Activated CD4-positive, alpha-beta T cell treated with anti-CD3 and anti-CD28 coated beads, Interleukin-2, amount 50 U/mL, for 48 hours (primary cell): Measurements from ENCODE around the gene NAPB.

Source experiments
- DNase-seq, 2 experiments: peaks; one replicate each; pipeline ENCODE4 v3.0.0-alpha.2; 2020

Gene NAPB

DNA sequence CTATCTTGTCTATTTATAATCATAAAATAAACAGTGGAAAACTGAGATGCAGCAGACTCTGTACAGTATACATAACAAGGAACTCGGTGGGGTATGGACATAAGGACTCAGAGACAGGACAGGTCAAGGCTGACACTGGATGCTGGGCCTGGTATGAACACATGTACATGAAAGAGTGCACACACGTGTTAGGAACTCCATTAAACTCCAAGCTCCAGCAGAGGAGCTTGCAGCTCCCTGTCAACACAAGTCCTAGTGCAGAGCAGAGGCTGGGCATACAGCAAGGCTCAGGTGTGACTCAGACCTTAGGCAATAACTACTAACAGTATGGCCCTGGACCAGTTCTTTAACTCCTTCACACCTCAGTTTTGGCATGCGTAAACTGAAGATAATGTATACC is 17.1 kb downstream of the NAPB start:
- DNase-seq = no peak

DNA sequence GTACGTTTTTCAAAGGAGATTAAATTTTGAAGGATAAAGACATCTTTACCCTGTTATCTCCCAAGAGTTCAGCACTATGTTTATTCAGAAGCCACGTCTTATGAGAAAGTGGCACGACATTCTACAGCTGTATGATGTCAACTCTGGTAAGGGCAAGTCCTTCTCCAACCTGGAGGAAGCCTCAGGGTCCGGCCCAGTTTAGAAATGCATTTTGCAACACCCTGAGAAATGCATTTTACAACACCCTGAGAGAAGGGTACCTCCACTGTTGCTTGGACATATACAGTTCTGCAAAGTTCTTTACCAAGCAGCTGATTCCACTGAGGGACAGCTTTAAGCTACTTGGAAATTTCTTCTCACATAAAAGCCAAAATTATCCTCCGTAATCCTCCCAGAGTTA is 17.5 kb downstream of the NAPB start:
- DNase-seq = no peak

DNA sequence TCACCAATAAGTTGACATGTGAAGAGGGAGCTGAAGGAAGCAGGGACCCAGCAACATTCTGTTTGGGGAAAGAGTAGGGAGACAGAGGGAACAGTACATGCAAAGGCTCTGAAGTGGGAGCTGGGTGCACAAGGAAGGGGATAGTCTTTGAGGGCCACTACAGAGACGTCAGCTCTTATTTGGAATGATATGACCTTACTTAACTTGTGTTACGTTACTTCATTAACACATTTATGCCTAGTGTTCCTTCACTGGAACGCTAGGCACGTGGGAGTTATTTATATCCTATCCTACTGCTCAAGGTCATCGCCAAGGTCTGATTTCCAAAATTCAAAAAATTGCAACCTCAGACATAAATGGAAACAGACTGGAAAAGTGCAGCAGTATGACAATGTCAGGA is 20.2 kb downstream of the NAPB start:
- DNase-seq = no peak

DNA sequence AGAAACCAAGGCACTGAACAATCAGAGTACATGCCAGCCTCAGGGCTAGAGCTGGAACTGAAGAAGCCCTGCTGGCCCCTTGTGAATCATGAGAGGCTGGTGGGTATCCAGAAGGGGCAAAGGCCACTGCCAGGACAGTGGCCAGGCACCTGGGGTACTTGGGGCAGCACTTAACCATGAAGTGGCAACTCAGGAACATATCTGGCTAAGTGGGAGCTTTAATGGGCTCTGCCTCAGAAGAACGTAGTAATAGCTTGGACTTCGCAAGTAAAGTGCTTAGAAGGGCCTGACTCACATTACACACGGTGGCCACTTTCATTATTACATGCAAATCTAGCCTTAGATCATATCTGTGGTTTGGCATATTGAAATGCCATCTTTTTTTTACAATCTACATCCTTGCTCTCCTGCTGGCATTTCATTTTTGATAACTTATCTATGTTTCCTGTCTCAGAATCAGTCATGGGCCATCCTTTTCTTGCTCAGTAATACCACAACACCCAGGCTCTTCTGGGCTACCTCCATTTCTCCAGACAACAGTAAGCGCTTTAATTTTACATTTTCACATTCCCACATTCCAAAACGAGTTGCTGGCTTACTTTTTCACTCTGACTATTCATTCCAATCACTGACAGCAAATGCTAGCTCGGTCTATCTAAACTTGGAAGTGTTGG is 21.6 kb downstream of the NAPB start:
- DNase-seq = no peak

DNA sequence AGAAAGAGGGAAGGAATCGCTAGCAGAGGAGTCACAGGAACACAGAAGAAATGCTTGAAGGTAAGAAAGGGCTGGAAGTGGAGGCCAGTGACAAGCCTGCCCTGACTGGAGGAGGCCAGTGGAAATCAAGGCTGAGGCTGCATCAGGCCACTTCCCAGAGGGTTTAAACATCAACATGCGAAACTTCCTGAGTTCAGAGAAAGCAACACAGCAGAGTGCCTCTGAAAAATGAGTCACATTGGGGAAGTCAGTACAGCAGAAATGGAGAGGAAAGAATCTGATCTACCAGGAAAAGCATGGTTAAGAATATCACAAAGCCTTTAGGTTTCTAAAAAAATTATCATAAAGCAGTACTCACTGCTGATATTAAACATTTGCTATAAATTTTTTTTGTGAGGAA is 23.3 kb downstream of the NAPB start:
- DNase-seq = no peak

DNA sequence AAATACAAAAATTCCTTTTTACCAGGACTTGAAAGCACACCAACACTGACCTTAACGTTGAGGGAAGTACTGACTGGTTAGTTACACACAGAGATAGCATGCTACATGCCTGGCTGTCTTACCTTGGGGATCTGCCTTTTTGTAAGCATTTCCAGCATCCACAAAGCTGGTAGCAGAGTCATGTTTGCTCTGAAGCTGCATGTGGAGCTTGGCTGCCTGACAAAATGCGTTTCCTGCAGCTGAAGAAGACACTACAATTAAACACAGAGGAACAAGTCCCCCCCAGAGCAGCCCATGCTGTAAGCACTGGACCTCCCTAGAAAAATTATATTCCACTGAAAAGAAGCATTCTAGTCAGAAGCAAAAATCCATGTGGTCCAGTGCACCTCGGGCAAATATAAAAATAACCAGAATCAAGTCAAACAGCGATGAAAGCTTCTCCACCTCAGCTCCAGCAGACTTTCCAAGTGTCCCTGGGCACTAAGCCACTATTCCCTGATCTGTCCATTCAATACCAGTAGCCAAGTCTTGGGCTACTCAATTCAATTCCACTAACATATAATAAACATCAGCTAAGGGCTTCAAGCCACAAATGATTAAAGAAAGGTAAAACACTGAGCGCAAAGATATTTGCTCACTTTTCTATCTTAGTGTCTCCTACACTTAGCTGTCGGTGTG is 24.2 kb downstream of the NAPB start:
- DNase-seq = no peak

DNA sequence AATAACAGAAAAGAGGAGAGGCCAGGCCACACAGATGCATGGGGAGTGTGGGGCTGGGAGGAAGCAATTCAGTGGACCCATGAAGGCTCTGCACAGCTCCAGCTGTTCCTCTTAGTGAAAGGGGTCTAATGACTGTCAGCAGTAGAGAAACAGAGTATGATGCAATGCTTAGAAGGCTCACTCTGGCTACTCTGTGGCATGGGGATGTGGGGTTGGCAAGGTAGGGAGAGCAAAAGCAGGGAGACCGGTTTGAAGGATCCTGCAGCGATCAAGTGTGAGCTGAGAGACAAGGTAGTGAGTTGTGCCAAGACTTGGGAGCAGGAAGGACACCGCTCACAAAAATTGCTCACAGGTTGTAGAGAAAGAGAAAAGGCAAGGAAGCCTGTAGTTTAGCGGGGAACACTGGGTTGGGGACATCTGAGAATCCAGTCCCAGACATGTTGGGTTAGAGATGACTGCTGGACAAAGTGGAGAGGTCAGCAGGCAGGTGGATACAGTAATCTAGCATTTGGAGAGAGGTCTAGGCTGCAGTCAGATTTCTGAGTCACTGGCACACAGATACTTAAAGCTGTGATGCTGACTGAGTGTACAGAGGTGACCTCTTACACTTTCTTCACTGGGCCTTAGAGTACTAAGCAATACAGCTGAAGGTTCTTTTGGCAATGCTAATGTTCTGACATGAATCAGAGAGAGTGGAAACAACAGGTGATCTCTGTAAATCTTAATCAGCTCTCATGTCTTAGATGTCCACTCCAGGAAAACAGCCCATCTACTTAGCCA is 27.1 kb downstream of the NAPB start:
- DNase-seq = no peak

DNA sequence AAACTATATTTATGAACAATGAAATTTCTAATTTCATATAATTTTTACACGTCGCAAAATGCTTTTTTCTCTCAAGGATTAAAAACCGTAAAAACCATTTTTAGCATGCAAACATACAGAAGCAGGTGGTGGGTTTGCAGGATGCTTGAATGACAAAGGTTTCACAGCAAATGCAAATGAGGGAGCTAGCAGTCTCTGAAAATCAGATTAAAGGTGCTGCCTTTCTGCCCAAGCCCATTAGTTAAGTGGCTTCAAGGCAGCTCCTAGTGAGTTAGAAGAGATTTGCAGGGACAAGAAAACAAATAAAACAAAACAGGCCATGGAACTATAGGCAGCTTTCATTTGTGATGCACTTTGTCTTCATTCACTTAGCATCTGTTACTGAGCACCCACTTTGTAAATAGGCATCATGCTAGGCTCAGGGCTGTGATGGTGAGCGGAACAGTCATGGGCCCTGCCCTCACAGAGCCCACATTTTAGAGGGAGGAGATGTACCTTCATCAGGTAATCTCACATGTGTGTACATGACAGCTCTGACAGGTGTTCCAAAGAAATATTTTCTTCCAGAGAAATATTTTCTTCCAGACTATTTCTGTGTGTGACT is 29.5 kb downstream of the NAPB start:
- no peak for DNase-seq

DNA sequence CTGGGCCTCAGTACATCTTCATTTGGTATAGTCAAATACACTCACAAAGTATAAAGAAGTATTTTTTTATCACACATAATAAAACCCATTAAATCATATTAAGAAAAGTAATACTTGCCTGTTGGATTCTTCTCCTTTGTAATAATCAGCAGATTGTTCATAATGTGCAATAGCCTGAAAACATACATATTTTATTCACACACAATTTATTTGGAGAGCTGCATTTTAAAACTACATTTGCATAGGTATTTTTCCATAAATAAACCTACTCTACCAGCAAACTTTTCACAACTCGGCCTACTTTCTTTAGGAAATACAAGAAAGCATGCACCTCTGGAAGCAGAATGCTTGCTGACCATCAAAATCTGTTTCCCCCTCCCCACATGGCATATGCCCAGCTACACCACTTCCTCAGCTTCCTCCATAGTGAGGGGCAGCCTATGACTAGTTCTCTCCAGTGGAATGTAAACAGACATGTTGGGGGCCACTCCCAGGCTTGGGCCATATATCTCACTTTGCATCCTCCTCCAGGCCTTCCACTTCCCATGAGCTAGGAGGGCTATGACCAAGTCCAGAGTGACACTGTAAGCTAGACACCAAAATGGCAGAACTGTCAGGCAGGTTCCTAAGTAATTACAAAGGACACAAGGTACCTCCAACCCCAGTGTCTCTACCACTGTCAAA is 31.1 kb downstream of the NAPB start:
- DNase-seq = no peak

DNA sequence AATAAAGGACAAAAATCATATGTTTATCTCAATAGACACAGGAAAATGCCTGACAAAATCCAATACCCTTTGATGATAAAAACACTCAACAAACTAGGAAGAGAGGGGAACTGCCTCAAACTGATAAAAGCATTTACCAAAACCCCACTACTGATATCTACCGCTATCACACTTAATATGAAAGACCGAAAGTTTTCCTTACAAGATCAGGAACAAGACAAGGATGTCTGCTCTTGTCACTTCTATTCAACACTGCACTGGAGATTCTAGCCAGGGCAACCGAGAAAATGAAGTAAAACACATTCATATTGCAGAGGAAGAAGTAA is 34.2 kb downstream of the NAPB start:
- no peak for DNase-seq

DNA sequence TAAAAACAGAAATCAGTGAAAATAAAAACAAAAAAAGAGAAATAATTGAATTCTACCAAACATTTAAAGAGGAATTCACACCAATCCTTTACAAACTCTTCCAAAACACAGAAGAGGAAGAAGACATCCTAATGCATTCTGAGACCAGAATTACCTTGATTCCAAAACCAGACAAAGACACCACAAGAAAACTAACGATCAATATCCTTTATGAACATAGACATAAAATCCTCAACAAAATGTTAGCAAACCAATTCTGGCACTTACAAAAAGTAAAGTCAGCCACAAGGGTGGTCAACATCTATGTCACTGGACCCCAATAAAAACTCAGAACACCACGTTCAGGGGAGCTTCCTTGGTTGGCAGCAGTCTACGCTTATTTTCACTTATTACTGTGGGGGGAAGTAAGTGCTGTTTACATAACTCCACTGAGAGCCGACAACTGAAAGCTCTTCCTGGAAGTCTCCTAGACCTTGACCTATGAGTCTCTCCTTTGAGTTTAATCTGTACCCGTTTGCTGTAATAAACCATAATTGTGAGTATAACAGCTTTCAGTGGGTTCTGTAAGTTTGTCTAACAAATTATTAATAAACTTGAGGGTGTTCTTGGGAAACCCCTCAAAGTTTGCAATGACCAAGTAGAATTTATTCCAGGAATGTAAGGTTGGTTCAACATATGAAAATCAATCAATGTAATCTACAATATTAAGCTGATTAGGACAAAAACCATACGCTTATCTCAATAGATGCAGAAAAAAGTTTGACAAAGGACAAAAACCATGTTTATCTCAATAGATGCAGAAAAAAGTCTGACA is 34.8 kb downstream of the NAPB start:
- no peak for DNase-seq

DNA sequence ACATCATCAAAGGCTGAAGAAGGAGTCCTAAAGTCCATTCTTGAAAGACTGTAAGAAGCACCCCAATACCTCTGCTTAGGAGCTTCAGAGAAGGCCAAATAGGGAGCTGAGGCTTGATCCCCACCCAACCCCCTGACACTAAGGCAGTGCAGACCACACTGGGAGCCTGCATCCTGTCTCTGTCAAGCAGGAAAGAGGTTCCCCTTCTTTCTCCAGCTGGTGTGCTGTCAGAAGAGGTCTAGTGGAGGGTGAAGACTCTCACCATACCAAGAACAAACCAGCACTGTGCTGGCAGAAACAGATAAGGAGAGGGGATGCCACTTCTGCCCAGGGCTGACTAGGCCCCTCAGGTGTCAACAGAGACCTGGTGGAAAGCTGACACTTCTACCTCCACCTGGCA is 39.4 kb downstream of the NAPB start:
- DNase-seq = no peak

DNA sequence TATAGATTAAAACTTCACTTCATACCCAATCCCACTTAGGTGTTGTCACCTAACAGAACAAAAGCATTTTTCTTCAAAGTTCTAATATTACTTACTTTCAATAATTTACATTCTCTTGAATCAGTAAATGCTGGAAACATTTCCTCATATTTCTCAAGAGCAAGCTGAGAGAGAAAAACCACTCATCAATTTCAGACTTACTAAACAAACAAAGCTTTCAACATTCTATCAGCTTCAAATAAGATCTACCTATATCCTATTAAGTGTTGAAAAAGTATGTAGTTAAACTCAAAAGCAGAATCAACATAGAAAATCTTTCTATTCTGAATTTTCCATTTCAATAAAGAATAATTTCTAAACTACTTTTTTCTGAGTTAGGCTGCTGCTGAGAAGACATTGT is 41.5 kb downstream of the NAPB start:
- no peak for DNase-seq

DNA sequence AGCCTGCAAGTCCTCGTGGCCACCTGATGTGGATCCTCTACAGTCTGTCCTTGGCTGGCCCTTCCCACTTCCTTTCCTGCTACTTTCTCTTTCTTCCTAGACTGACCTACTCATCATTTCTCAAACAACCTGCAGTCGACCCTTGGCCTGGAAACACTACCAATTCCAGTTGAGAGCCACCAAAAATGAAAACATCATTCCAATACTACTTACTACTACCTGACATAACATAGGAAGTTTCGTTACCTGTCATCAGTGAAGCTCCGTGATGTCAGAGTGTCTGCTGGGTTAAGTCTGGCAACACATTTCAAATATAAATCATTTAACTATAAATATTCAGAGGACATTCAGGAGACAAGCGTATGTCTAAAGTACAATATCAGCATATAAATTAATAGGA is 45.5 kb downstream of the NAPB start:
- DNase-seq = no peak

DNA sequence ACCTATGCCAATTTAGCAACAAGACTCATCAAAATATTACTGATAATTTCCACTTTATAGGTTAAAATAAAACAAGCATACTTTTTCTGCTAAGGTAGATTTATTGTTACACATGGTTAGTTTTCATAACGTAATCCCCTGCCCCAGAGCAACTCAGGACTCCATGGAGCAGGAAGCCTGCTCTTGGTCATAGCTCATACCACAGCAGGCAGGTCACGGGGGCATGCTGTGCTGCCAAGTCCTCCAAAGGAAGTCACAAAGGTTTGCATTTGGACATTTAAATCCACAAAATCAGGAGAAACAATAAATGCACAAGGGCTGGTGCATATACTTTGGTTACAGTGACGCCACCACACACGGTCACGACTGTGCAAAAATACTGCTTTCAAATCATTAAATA is 46.8 kb downstream of the NAPB start:
- no peak for DNase-seq

DNA sequence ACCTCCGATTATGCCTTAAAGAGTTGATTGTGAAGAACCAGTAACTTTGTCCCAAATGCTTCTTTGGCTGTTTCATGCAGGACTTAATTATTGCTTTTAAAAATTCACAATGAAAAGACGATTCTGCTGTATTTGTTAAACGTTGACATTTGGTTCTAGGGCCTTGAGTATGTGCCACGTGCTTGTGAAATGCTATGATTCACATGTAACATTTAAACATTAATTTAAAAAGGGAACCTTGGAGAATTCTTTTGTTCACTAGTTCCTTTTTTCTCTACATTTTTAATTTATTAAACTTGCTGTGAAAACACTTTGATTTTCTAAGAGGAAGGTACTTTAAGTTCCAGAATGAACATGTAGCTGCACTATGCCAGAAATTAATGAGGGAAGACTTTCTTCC is 49.8 kb downstream of the NAPB start:
- no peak for DNase-seq

DNA sequence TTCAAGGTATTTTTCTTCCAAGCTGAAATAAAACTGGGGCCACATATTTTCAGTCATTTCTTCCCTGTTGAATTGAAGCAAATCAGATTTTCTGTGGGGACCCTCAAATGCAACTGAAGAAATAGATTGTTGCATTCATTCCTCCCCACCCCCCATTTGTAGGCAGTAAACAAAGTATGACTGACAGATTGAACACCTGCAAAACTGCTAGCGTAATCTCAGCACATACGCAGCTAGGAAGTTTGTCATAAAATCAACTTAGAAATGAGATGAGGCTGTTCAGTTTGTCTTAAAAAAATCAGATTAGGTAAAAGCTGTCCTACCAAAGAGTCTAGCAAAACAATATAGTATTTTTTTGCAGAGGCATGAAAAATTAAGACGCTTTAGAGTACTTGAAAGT is 50.4 kb downstream of the NAPB start:
- no peak for DNase-seq

DNA sequence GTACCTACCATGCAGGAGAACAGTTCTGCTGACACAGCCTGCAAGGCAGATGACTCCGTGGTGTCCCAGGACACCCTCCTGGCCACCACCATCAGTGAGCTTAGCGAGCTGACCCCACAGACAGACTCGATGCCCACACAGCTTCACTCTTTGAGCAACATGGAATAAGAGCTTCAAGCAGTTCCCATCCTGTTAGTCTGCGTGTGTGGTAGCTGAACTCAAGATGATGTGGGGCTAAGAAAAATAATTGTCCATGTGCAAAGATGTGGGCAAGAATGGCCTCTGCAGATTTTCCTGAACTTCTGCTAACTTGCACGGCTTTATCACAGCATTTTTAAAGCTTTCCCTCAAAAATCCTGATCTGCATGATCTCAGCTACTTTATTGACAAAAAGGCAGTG is 51.0 kb downstream of the NAPB start:
- no peak for DNase-seq

DNA sequence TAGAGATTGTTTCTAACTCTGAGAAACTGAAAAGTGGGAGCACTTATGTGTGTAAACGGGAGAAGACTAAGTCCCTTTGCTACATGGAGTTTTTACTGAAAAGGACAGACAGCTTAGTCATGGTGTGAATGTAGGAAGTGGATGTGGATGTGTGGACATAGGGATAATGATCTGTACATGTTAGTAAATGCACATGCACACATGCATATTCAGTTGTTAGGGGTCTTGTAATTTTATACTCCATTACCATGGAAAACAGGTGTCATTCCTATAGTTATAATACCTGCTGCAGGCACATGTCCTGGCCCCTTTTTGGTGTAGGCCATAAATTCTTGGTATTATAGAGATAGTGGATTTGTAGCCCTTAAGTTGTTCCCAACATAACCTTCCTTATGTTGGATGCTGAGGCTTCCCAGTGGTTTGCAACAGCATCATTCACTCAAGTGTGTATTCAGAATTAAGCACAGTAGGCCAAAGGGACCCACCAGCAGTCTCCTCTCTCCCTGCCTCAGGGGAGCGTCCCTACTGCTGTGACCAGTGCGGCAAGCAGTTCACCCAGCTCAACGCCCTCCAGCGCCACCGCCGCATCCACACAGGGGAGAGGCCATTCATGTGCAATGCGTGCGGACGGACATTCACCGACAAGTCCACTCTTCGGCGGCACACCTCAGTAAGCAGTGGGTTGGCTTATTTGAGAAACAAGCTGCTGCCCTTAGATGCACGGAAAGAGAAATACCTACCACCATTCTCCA is 52.0 kb downstream of the NAPB start:
- DNase-seq = no peak

DNA sequence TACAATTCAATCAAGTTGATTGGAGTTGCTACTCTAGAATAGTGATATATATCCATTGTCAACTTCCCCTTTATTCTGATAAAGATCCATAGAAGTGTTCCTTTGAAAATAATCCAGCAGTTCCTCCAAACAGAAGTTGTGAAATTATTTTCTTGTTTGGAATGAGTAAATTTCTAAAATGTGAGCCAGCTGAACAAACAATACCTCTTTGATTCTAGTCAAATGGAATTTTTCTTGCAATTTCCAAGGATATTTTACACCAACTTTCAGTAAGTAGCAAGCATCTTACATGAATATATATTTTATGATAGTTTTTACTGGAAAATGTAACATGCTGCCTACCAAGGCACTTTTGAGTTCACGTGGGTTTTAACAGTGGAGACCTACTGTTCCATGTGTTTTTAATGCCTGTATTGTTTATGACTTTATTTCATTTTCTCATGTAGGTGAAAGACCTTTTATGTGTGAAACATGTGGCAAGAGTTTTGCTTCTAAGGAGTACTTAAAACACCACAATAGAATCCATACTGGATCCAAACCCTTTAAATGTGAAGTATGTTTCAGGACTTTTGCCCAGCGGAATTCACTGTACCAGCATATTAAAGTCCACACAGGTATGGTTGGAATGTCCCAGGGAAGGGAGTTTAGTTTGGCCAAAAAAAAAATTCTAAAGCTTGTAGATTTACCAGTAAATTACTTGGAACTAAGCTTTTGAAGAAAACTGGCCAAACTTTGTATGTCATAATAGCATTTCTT is 52.8 kb downstream of the NAPB start:
- DNase-seq = no peak

DNA sequence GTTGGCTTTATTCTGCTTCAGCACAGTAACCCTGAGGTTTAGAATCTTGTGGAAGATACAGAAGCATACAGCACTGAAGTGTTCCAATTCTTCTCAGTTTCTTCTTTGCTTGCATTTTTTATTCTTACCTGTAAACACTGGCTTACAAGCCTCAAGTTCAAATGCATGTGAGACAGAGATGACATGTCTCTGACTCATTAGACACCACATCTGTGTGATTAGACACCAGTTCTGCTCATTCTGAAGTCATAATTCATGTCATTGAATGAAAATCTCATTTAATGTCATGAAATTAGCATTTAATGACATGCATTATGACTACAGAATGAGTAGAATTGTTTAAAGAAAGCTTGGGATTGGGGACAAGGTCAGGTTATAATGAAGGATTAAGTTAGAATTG is 53.5 kb downstream of the NAPB start:
- DNase-seq = no peak
